ENCODE measurements around the gene SPANXN5. TPM values are rescaled to one million over a fixed set of nuclear protein-coding genes. Genes with fewer than 3 reads are reported as not detected.
"Not testable (repeated sequence)": the region's sequence is repeated elsewhere in the genome, so short reads cannot be mapped to it uniquely, and the experiment has no call there.

Gene SPANXN5, protein sequence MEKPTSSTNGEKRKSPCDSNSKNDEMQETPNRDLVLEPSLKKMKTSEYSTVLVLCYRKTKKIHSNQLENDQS
- total RNA-seq = not detected

DNA sequence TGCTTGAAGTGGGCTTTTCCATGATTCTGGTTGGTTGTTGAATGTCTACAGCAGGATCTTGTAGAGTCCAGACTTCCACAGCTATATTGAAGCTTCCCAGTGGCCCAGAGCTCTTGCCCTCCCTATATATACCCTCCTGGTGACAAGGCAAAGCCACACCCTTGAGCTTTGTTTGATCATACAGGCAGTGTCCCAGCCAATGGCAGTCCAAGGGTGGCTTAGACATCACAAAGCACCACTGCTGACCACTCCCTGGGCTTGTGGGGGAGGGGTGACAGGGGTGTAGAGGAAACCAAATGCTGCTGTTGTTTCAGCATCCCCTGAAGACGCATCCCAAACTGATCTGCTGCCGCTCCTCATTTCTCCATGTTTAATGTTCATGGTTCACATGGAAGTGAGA, at the start of gene SPANXN5:
TSS of gene SPANXN5 (minus strand) at position 101 of the 400 bp plus-strand sequence. CDS start at position 22, 79 bp downstream.
- H3K27me3 ChIP-seq (replicated peaks; ENCODE audit: insufficient read depth); ATAC-seq (ENCODE audit: insufficient number of reproducible peaks, low FRiP score, low read depth); H3K36me3 ChIP-seq; H3K4me3 ChIP-seq; H3K4me1 ChIP-seq (ENCODE audit: control insufficient read depth in 1 of 2, low read depth in 2 of 2); H3K27ac ChIP-seq; H3K9me3 ChIP-seq; DNase-seq (ENCODE audit: low spot score): not testable (repeated sequence)

GRCh38 chrX:52843619-52844018, 46.4 kb upstream of the SPANXN5 start:
- not testable (repeated sequence) for H3K4me1 ChIP-seq (ENCODE audit: control insufficient read depth in 1 of 2, low read depth in 2 of 2); H3K9me3 ChIP-seq; DNase-seq (ENCODE audit: low spot score); H3K4me3 ChIP-seq; ATAC-seq (ENCODE audit: insufficient number of reproducible peaks, low FRiP score, low read depth); H3K27me3 ChIP-seq (replicated peaks; ENCODE audit: insufficient read depth); H3K36me3 ChIP-seq; H3K27ac ChIP-seq

GRCh38 chrX:52839137-52839536, 41.9 kb upstream of the SPANXN5 start:
- no peak for TF ChIP-seq CTCF (IDR thresholded peaks at IDR 0.05)
- Histone ChIP-seq H3K9me3 (no peaks in the 10 kb centered on the region), H3K27me3 (replicated peaks; ENCODE audit: insufficient read depth) (no peaks in the 10 kb centered on the region), H3K27ac (no peak overlapping the region), H3K4me1 (ENCODE audit: control insufficient read depth in 1 of 2, low read depth in 2 of 2) (no peaks in the 10 kb centered on the region), H3K36me3 (no peaks in the 10 kb centered on the region), H3K4me3 (no peak overlapping the region)
- DNase-seq (ENCODE audit: low spot score) (no peak), ATAC-seq (ENCODE audit: insufficient number of reproducible peaks, low FRiP score, low read depth) (no peak)

GRCh38 chrX:52830551-52830950, 33.3 kb upstream of the SPANXN5 start:
- no peak overlapping the region for H3K4me3 ChIP-seq
- ATAC-seq (ENCODE audit: insufficient number of reproducible peaks, low FRiP score, low read depth) (no peak), DNase-seq (ENCODE audit: low spot score) (no peak)
- no peaks in the 10 kb centered on the region for H3K27me3 ChIP-seq (replicated peaks; ENCODE audit: insufficient read depth)
- TF ChIP-seq CTCF (IDR thresholded peaks at IDR 0.05) = no peak
- no peaks in the 10 kb centered on the region for H3K4me1 ChIP-seq (ENCODE audit: control insufficient read depth in 1 of 2, low read depth in 2 of 2)
- H3K9me3 ChIP-seq = no peaks in the 10 kb centered on the region
- no peak overlapping the region for H3K27ac ChIP-seq
- H3K36me3 ChIP-seq = no peaks in the 10 kb centered on the region

DNA sequence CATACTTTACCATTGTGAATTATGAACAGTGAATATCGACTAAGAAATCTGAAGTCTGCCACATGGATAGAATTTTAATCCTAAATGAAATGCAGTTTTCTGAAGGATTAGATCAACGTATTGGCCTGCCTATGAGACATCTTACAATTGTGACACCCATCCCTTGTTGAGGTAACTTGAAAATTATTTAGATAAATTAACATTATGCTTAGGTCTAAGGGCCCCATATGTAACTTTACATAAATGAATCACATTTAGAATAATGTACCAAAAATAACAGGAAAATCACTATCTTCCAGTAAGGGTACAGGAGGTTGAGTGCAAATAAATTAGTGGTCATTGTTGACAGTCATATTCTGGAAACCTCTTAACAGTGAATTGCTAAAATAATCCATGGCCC, 27.4 kb upstream of the SPANXN5 start:
- H3K4me1 ChIP-seq (ENCODE audit: control insufficient read depth in 1 of 2, low read depth in 2 of 2) = no peaks in the 10 kb centered on the region
- H3K36me3 ChIP-seq = no peaks in the 10 kb centered on the region
- no peak for DNase-seq (ENCODE audit: low spot score)
- H3K9me3 ChIP-seq = no peaks in the 10 kb centered on the region
- H3K27ac ChIP-seq = no peak overlapping the region
- no peak overlapping the region for H3K4me3 ChIP-seq
- no peaks in the 10 kb centered on the region for H3K27me3 ChIP-seq (replicated peaks; ENCODE audit: insufficient read depth)
- ATAC-seq (ENCODE audit: insufficient number of reproducible peaks, low FRiP score, low read depth) = no peak
- TF ChIP-seq CTCF (IDR thresholded peaks at IDR 0.05) = no peak

GRCh38 chrX:52821079-52821760, 24.0 kb upstream of the SPANXN5 start:
- no peaks in the 10 kb centered on the region for H3K9me3 ChIP-seq
- no peaks in the 10 kb centered on the region for H3K4me1 ChIP-seq (ENCODE audit: control insufficient read depth in 1 of 2, low read depth in 2 of 2)
- H3K27me3 ChIP-seq (replicated peaks; ENCODE audit: insufficient read depth) = no peaks in the 10 kb centered on the region
- no peak for TF ChIP-seq CTCF (IDR thresholded peaks at IDR 0.05)
- H3K4me3 ChIP-seq = no peak overlapping the region
- ATAC-seq (ENCODE audit: insufficient number of reproducible peaks, low FRiP score, low read depth) (no peak), DNase-seq (ENCODE audit: low spot score) (no peak)
- H3K27ac ChIP-seq = no peak overlapping the region
- no peaks in the 10 kb centered on the region for H3K36me3 ChIP-seq

All from thoracic aorta (tissue), 2 donors.